Tongue (tissue), 2 donors: Measurements from ENCODE around the gene SAP25. TPM values are rescaled to one million over a fixed set of nuclear protein-coding genes. Genes with fewer than 3 reads are reported as not detected.
"Not testable (repeated sequence)": the region's sequence is repeated elsewhere in the genome, so short reads cannot be mapped to it uniquely, and the experiment has no call there.

ENCODE experiments used
- DNase-seq: peaks from one replicate; pipeline ENCODE4 v3.0.0-alpha.2; 2015
- total RNA-seq: library from RNA; depleted of rRNA; stranded (reverse); fragments of >200 nt; gene quantifications from one replicate; pipeline ENCODE4 v1.2.3, GENCODE V29; 2014

SAP25 gene
- total RNA-seq, 1 donor from 2014 or later = 2.9 TPM

- DNase-seq = no peak
Measured at GRCh38 chr7:100561491-100562194, 12.1 kb downstream of the SAP25 start.

- DNase-seq = no peak
Measured at GRCh38 chr7:100559127-100559526, 14.6 kb downstream of the SAP25 start.

GRCh38 chr7:100556541-100556940, 17.2 kb downstream of the SAP25 start:
- no peak for DNase-seq

- no peak for DNase-seq
Measured at GRCh38 chr7:100555701-100556100, 18.0 kb downstream of the SAP25 start.

- no peak for DNase-seq
Measured at GRCh38 chr7:100553032-100553431, 20.7 kb downstream of the SAP25 start.

GRCh38 chr7:100552532-100552931, 21.2 kb downstream of the SAP25 start:
- no peak for DNase-seq

GRCh38 chr7:100548446-100548845, 25.3 kb downstream of the SAP25 start:
- DNase-seq = not testable (repeated sequence)

GRCh38 chr7:100547872-100548271, 25.8 kb downstream of the SAP25 start:
- no peak for DNase-seq

- no peak for DNase-seq
Measured at GRCh38 chr7:100546926-100547800, 26.5 kb downstream of the SAP25 start.

GRCh38 chr7:100546129-100546925, 27.4 kb downstream of the SAP25 start:
- DNase-seq = no peak

- peak; percentile 57 for DNase-seq
Measured at GRCh38 chr7:100545360-100546128, 28.2 kb downstream of the SAP25 start.

GRCh38 chr7:100544967-100545359, 28.7 kb downstream of the SAP25 start:
- DNase-seq = no peak

GRCh38 chr7:100544386-100544785, 29.3 kb downstream of the SAP25 start:
- no peak for DNase-seq

GRCh38 chr7:100543586-100543985, 30.1 kb downstream of the SAP25 start:
- DNase-seq = no peak

- not testable (repeated sequence) for DNase-seq
Measured at GRCh38 chr7:100541309-100541708, 32.4 kb downstream of the SAP25 start.

- DNase-seq = no peak
Measured at GRCh38 chr7:100540073-100540723, 33.5 kb downstream of the SAP25 start.

GRCh38 chr7:100539436-100540006, 34.2 kb downstream of the SAP25 start:
- no peak for DNase-seq

GRCh38 chr7:100538654-100539435, 34.9 kb downstream of the SAP25 start, which contains the start of gene AGFG2:
Gene AGFG2 (plus strand): TSS chr7:100539203. CDS start chr7:100539347, 144 bp downstream.
- DNase-seq = peak; percentile 100

GRCh38 chr7:100538348-100538653, 35.4 kb downstream of the SAP25 start:
- no peak for DNase-seq

- not testable (repeated sequence) for DNase-seq
Measured at GRCh38 chr7:100536695-100537094, 37.0 kb downstream of the SAP25 start.
